HG03108 (cell line): ENCODE results near the gene TRPC4.

Source experiments
- ATAC-seq: cut with Tn5 transposase; IDR thresholded peaks from one replicate; pipeline ENCODE4 v1.9.1; 2021; ENCODE audit warnings: moderate library complexity; ENCODE audit not compliant: unreplicated experiment

TRPC4 gene

GRCh38 chr13:37662624-37663023, 206.9 kb downstream of the TRPC4 start:
- no peak for ATAC-seq

GRCh38 chr13:37657956-37658355, 211.6 kb downstream of the TRPC4 start:
- no peak for ATAC-seq

GRCh38 chr13:37657134-37657533, 212.4 kb downstream of the TRPC4 start:
- no peak for ATAC-seq

GRCh38 chr13:37656247-37656940, 213.2 kb downstream of the TRPC4 start:
- no peak for ATAC-seq

- ATAC-seq, result no peak
Measured at GRCh38 chr13:37652596-37652995, 217.0 kb downstream of the TRPC4 start.

GRCh38 chr13:37651891-37652290, 217.7 kb downstream of the TRPC4 start:
- ATAC-seq, result no peak

GRCh38 chr13:37648609-37649008, 221.0 kb downstream of the TRPC4 start:
- no peak for ATAC-seq

GRCh38 chr13:37647031-37647650, 222.4 kb downstream of the TRPC4 start:
- no peak for ATAC-seq

- no peak for ATAC-seq
Measured at GRCh38 chr13:37646531-37646930, 223.0 kb downstream of the TRPC4 start.

- no peak for ATAC-seq
Measured at GRCh38 chr13:37645181-37645740, 224.3 kb downstream of the TRPC4 start.

GRCh38 chr13:37641391-37641790, 228.2 kb downstream of the TRPC4 start:
- ATAC-seq, result no peak

GRCh38 chr13:37640499-37640898, 229.1 kb downstream of the TRPC4 start:
- ATAC-seq, result no peak

GRCh38 chr13:37636701-37637100, 232.9 kb downstream of the TRPC4 start:
- ATAC-seq, result no peak

GRCh38 chr13:37632294-37632693, 237.3 kb downstream of the TRPC4 start:
- no peak for ATAC-seq

- ATAC-seq, result no peak
Measured at GRCh38 chr13:37627428-37627827, 242.1 kb downstream of the TRPC4 start.

- ATAC-seq, result no peak
Measured at GRCh38 chr13:37621811-37622361, 247.7 kb downstream of the TRPC4 start.

GRCh38 chr13:37618554-37618953, 251.0 kb downstream of the TRPC4 start:
- ATAC-seq, result no peak

- no peak for ATAC-seq
Measured at GRCh38 chr13:37617173-37617572, 252.4 kb downstream of the TRPC4 start.

- no peak for ATAC-seq
Measured at GRCh38 chr13:37616131-37616530, 253.4 kb downstream of the TRPC4 start.

GRCh38 chr13:37615276-37615675, 254.3 kb downstream of the TRPC4 start:
- ATAC-seq, result no peak

- ATAC-seq, result no peak
Measured at GRCh38 chr13:37613638-37614037, 255.9 kb downstream of the TRPC4 start.

GRCh38 chr13:37613236-37613635, 256.3 kb downstream of the TRPC4 start:
- no peak for ATAC-seq
